Tibial nerve (tissue), 4 donors: ENCODE data around the gene CTNNA3. TPM values are rescaled to one million over a fixed set of nuclear protein-coding genes. Genes with fewer than 3 reads are reported as not detected.

Source experiments
- DNase-seq, 2 donors: peaks; one replicate each; pipeline ENCODE4 v3.0.0-alpha.2; 2019; ENCODE audit warnings: low spot score in 2 of 2
- H3K27ac ChIP-seq, 4 donors: fragments of 200-600 bp; sonication (generic) in 3 of 4; one replicate each; pipeline ENCODE4 v1.5.1; 2017 to 2019; ENCODE audit warnings: mild to moderate bottlenecking in 1 of 4
- H3K27me3 ChIP-seq, 2 donors: fragments of 200-600 bp; sonication (generic) in 1 of 2; one replicate each; pipeline versions ENCODE4 v1.5.1 to v1.6.0; 2017 to 2019
- H3K36me3 ChIP-seq, 3 donors: fragments of 200-600 bp; sonication (generic); one replicate each; pipeline ENCODE4 v1.5.1; 2018 to 2019
- H3K4me1 ChIP-seq, 4 donors: fragments of 200-600 bp; sonication (generic) in 3 of 4; one replicate each; pipeline ENCODE4 v1.5.1; 2017 to 2019
- H3K4me3 ChIP-seq, 4 donors: fragments of 200-600 bp; sonication (generic) in 3 of 4; one replicate each; pipeline ENCODE4 v1.5.1; 2017 to 2019; ENCODE audit warnings: mild to moderate bottlenecking in 1 of 4, moderate library complexity in 1 of 4
- H3K9me3 ChIP-seq, 4 donors: fragments of 200-600 bp; sonication (generic) in 3 of 4; one replicate each; pipeline ENCODE4 v1.5.1; 2017 to 2019
- EP300 ChIP-seq, 2 donors: sonication (generic); formaldehyde crosslinking; IDR thresholded peaks; one replicate each; pipeline ENCODE4 v1.6.1; 2017; ENCODE audit warnings: antibody characterized with exemption in 2 of 2, mild to moderate bottlenecking in 1 of 2
- POLR2A ChIP-seq, 2 donors: fragments of 450-650 bp; IDR thresholded peaks; one replicate each; pipeline ENCODE4 v1.6.1; 2017; ENCODE audit warnings: antibody characterized with exemption in 2 of 2, mild to moderate bottlenecking in 2 of 2, moderate library complexity in 2 of 2
- WGBS, 2 donors: methylation state at CpG; one replicate each; pipeline ENCODE4 v1.1.5; 2018; 5-methylcytosine and 5-hydroxymethylcytosine counted together
- total RNA-seq, 4 donors: library from RNA; depleted of rRNA; stranded (reverse); fragments of >200 nt; gene quantifications; one replicate each; pipeline ENCODE4 v1.1.0, GENCODE V29; 2016
- TF ChIP-seq, protein P1 (sequence below), 5 experiments: fragments of 200-600 bp in 3 of 5; fragments of 450-650 bp in 2 of 5; sonication (generic) in 3 of 5; IDR thresholded peaks; one replicate each; pipeline ENCODE4 v1.5.1; 2016 to 2019; ENCODE audit warnings: antibody characterized with exemption in 5 of 5, mild to moderate bottlenecking in 3 of 5, moderate library complexity in 2 of 5

CTNNA3 gene
- total RNA-seq, 4 donors from 2014 or later: 15.9 to 36.1 (median 23.1) TPM

DNA sequence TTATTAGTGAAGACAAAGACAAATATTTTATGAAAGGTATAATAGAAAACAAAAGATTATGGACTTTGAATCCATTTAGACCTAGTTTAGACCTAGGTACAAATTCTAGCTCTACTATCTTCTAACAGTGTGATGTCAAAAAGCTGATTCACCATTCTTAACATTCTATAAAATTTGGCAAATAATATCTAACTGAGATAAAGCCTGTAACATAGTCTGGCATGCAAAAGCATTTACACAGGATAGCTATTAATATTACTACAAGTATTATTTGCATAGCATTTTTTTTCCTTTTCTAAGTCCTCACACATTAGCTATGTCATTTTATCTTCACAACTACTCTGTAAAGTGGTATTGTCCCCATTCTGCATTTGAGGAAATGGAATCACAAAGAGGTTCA is 949.7 kb downstream of the CTNNA3 start:
- H3K4me3 ChIP-seq: no peak overlapping the region
- TF ChIP-seq EP300 (IDR thresholded peaks at IDR 0.05) (no peak), POLR2A (IDR thresholded peaks at IDR 0.05) (no peak)
- TF ChIP-seq, protein P1, sequence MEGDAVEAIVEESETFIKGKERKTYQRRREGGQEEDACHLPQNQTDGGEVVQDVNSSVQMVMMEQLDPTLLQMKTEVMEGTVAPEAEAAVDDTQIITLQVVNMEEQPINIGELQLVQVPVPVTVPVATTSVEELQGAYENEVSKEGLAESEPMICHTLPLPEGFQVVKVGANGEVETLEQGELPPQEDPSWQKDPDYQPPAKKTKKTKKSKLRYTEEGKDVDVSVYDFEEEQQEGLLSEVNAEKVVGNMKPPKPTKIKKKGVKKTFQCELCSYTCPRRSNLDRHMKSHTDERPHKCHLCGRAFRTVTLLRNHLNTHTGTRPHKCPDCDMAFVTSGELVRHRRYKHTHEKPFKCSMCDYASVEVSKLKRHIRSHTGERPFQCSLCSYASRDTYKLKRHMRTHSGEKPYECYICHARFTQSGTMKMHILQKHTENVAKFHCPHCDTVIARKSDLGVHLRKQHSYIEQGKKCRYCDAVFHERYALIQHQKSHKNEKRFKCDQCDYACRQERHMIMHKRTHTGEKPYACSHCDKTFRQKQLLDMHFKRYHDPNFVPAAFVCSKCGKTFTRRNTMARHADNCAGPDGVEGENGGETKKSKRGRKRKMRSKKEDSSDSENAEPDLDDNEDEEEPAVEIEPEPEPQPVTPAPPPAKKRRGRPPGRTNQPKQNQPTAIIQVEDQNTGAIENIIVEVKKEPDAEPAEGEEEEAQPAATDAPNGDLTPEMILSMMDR (IDR thresholded peaks at IDR 0.05): no peak
- H3K27ac ChIP-seq: no peak overlapping the region
- no peaks in the 10 kb centered on the region for H3K36me3 ChIP-seq
- H3K27me3 ChIP-seq: no peaks in the 10 kb centered on the region
- H3K4me1 ChIP-seq: no peaks in the 10 kb centered on the region
- DNase-seq: no peak
- H3K9me3 ChIP-seq: no peaks in the 10 kb centered on the region

DNA sequence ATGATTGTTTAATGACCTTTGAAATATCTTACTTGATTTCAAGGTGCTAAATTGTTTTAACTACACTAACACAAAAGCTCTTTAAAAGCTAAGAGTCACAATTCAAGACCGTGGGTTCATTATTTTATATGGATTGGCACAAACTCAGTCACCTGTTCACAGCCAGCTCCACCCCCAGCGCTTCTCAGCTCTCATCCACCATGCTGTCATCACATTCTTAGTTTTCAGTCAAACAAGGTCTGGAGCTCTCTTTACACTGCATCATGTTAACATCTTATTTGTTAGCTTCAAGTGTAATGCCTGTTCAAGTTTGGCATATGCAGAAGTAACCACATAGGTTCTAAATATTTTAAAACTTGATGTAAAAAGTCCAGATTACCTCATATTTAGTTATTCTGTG is 951.1 kb downstream of the CTNNA3 start:
- Histone ChIP-seq H3K9me3 (no peaks in the 10 kb centered on the region), H3K27ac (no peak overlapping the region), H3K4me3 (no peak overlapping the region), H3K4me1 (no peaks in the 10 kb centered on the region), H3K27me3 (no peaks in the 10 kb centered on the region), H3K36me3 (no peaks in the 10 kb centered on the region)
- 79 to 83% methylated on average over 2 of the region's 2 CpGs for WGBS, 2 donors
- TF ChIP-seq POLR2A (IDR thresholded peaks at IDR 0.05) (no peak), EP300 (IDR thresholded peaks at IDR 0.05) (no peak)
- TF ChIP-seq, protein P1 (IDR thresholded peaks at IDR 0.05): no peak
- DNase-seq: no peak

DNA sequence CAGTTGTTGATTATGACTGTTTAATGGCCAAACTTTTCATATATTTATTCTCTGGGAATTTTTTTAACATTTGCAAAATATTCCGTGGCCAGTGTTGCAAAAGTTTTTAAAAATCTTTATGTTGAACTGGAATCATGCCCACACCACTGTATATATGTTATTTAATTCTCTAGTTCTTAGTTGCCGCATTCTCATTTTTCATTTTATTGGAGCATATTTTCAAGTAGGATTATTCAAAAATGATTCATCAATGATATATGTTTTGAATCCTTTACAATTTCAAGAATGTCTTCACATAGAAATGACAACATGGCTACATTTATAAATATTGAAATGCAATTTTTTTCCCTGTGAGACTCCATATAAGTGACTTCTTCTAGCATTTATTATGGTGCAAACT is 958.8 kb downstream of the CTNNA3 start:
- no peak overlapping the region for H3K27ac ChIP-seq
- no peaks in the 10 kb centered on the region for H3K36me3 ChIP-seq
- no peak overlapping the region for H3K4me3 ChIP-seq
- TF ChIP-seq, protein P1 (IDR thresholded peaks at IDR 0.05): no peak
- TF ChIP-seq POLR2A (IDR thresholded peaks at IDR 0.05) (no peak), EP300 (IDR thresholded peaks at IDR 0.05) (no peak)
- WGBS, 2 donors: 84 to 85% methylated on average over 2 of the region's 2 CpGs
- no peak for DNase-seq
- H3K4me1 ChIP-seq: no peaks in the 10 kb centered on the region
- no peaks in the 10 kb centered on the region for H3K9me3 ChIP-seq
- H3K27me3 ChIP-seq: no peaks in the 10 kb centered on the region

DNA sequence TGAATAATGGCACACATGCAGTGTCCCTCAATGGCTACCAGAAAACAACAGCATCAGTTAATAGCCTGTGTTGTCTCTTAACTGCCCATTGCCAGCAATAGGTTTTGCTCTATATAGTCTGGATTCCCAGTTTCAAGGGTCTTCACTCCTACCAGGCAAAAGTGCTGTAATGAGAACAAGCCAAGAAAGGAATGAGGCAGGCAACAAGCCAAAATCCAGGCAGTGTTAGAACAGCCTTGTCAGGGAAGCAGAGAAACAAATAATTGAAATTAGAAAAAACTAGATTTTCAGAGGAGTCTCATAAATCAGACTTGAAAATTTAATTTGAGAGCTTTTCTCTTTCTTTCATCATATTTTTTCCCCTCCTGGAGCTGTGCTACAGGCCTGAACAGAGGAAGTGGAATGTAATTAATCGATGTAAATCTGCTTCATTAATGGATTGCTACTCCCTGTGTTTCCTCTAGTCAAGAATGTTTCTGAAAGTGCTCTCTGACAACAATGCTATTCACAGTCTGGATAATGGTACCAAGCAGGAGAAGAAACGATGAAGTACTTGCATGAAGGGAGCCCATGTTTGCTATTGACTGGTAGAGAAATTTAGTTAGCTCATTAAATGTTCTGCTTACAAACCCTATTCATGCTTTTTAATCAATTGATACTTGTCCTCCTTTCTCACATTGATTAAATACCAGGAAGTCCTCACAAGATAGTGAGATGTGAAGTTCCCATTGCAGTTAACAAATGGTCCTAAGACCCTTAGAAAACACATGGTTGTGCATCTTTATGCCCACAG is 972.2 kb downstream of the CTNNA3 start:
- H3K4me3 ChIP-seq: no peak overlapping the region
- no peaks in the 10 kb centered on the region for H3K27me3 ChIP-seq
- no peak for TF ChIP-seq POLR2A (IDR thresholded peaks at IDR 0.05)
- no peaks in the 10 kb centered on the region for H3K4me1 ChIP-seq
- H3K9me3 ChIP-seq: no peaks in the 10 kb centered on the region
- no peak for DNase-seq
- 36 to 45% methylated on average over 2 of the region's 2 CpGs for WGBS, 2 donors
- H3K36me3 ChIP-seq: no peaks in the 10 kb centered on the region
- H3K27ac ChIP-seq: no peak overlapping the region

DNA sequence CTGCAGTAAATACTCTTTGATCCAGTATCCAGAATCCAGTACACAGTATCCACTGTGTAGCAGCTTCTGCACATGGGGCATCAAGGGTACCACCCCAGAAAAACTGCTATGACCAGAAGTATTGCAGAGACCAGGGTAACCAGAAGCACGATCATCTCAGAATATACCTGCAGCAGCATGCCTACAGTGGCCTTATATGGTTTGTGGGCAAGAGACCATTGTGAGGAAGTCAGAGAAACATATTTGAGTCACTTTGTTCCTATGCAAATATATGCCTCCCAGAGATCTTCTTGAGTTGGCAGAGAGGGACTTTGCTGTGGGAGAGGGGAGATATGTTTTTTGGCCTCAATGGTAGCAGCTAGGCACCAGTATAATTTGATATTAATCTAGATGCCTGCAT is 976.5 kb downstream of the CTNNA3 start:
- 85 to 86% methylated on average over 1 of the region's 1 CpG for WGBS, 2 donors
- DNase-seq: no peak
- no peak overlapping the region for H3K27ac ChIP-seq

More for the DNA sequence above, 976.5 kb downstream of the CTNNA3 start:
- Histone ChIP-seq H3K36me3 (no peaks in the 10 kb centered on the region), H3K9me3 (no peaks in the 10 kb centered on the region), H3K27me3 (no peaks in the 10 kb centered on the region), H3K4me3 (no peak overlapping the region), H3K4me1 (no peaks in the 10 kb centered on the region)
- TF ChIP-seq, protein P1 (IDR thresholded peaks at IDR 0.05): no peak
- TF ChIP-seq EP300 (IDR thresholded peaks at IDR 0.05) (no peak), POLR2A (IDR thresholded peaks at IDR 0.05) (no peak)
